CD4-positive, alpha-beta T cell (primary cell): ENCODE data around the gene SEC31B. TPM values are rescaled to one million over a fixed set of nuclear protein-coding genes. Genes with fewer than 3 reads are reported as not detected.

Source experiments
- ATAC-seq: fragments of 200-7000 bp; cut with Tn5 transposase; one replicate; pipeline ENCODE4 v1.10.0; 2022; ENCODE audit warnings: mild to moderate bottlenecking; ENCODE audit not compliant: poor library complexity
- CTCF ChIA-PET: fragments of 350-600 bp; sonication (Branson Sonifier 250); formaldehyde crosslinking; loops from one replicate; lab custom pipeline; 2021; ENCODE audit warnings: antibody characterized with exemption, inconsistent platforms; lab: Charles Lee
- POLR2A ChIA-PET: fragments of 350-600 bp; sonication (Branson Sonifier 250); formaldehyde crosslinking; loops from one replicate; lab custom pipeline; 2021; ENCODE audit warnings: antibody characterized with exemption, inconsistent platforms; lab: Charles Lee
- DNase-seq, 14 experiments: peaks; one replicate each; pipeline ENCODE4 v3.0.0-alpha.2; 2013 to 2020; ENCODE audit warnings: mixed read lengths in 2 of 14
- H3K27ac ChIP-seq, 2 donors: one replicate each; pipeline versions ENCODE4 v1.5.1 to v1.7.0; 2013; ENCODE audit warnings: low read length in 2 of 2, low read depth in 1 of 2, mild to moderate bottlenecking in 1 of 2
- H3K27me3 ChIP-seq, 2 experiments: 1 replicate in 1 of 2; 2 replicates in 1 of 2; pipeline versions ENCODE4 v1.6.1 to v1.7.0; 2013; ENCODE audit warnings: low read length in 2 of 2, control low read depth in 1 of 2, mild to moderate bottlenecking in 1 of 2, moderate library complexity in 1 of 2; ENCODE audit not compliant: insufficient read depth in 2 of 2, control insufficient read depth in 1 of 2
- H3K36me3 ChIP-seq: one replicate; pipeline ENCODE4 v1.6.1; 2013; ENCODE audit warnings: low read length, control low read depth; ENCODE audit not compliant: insufficient read depth
- H3K4me1 ChIP-seq: one replicate; pipeline ENCODE4 v1.6.1; 2013; ENCODE audit warnings: low read length, control low read depth; ENCODE audit not compliant: insufficient read depth
- H3K4me3 ChIP-seq: one replicate; pipeline ENCODE4 v1.5.1; 2013; ENCODE audit warnings: mild to moderate bottlenecking, low read length, moderate library complexity
- H3K9me3 ChIP-seq, 2 experiments: 1 replicate in 1 of 2; 2 replicates in 1 of 2; pipeline versions ENCODE4 v1.6.1 to v1.7.0; 2013; ENCODE audit warnings: low read length in 2 of 2, mild to moderate bottlenecking in 2 of 2, control low read depth in 1 of 2, moderate library complexity in 1 of 2; ENCODE audit not compliant: control insufficient read depth in 1 of 2, insufficient read depth in 1 of 2
- H3K27ac Mint-ChIP-seq: one replicate; pipeline ENCODE4 v1.8.0; 2020; ENCODE audit warnings: mixed read lengths
- H3K27me3 Mint-ChIP-seq: one replicate; pipeline ENCODE4 v1.8.0; 2021; ENCODE audit warnings: mixed read lengths
- H3K36me3 Mint-ChIP-seq: one replicate; pipeline ENCODE4 v1.8.0; 2021; ENCODE audit warnings: low read depth, mixed read lengths
- H3K4me1 Mint-ChIP-seq: one replicate; pipeline ENCODE4 v1.8.0; 2021; ENCODE audit warnings: low read depth, mixed read lengths
- H3K4me3 Mint-ChIP-seq: one replicate; pipeline ENCODE4 v1.8.0; 2020; ENCODE audit warnings: mild to moderate bottlenecking, mixed read lengths
- H3K9me3 Mint-ChIP-seq: one replicate; pipeline ENCODE4 v1.8.0; 2020; ENCODE audit warnings: mixed read lengths
- CTCF ChIP-seq: fragments of 200-600 bp; IDR thresholded peaks from one replicate; pipeline ENCODE4 v1.8.0; 2022; ENCODE audit warnings: antibody characterized with exemption, mild to moderate bottlenecking
- intact Hi-C, 2 experiments: fragments of 100-400 bp; cut with DNase I in 1 of 2; cut with micrococcal nuclease in 1 of 2; formaldehyde crosslinking; loops; one replicate each; pipeline versions ENCODE4 v1.15.1 to v1.9.0; 2023 to 2025; cut with DNase I, micrococcal nuclease
- total RNA-seq, 174 experiments: library from RNA in 2 of 174; stranded (reverse) in 2 of 174; gene quantifications; one replicate each; pipeline ENCODE4 v1.2.3 and lab custom pipeline; 2021 to 2026

Gene SEC31B
- total RNA-seq, 2 experiments from 2014 or later, result 49.2 to 52.1 TPM

DNA sequence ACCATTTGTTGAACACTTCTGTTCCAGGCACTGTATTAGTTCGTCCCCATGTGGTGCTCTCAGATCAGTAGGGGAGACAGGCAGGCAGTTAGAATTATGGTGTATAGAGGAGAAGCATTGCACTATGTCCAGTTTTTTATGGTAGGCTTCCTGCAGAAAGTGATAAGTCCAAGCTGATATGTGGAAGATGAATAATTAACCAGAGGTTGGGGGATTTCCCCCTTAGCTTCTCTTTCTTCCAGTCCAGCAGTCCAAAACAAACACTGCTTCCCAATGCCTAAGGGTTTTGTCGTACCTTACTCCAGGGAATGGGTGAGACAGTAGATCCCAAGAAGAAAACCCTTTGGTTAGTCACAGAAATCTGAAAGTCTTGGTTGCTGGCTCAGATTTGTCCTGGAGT is 35.2 kb upstream of the SEC31B start:
- H3K4me3 ChIP-seq, result no peak overlapping the region
- TF ChIP-seq CTCF, result no peak
- CTCF ChIA-PET, result no interaction called here
- no peak overlapping the region for H3K27ac ChIP-seq
- H3K36me3 ChIP-seq, result peaks cover 21% of the 10 kb centered on the region
- H3K36me3 Mint-ChIP-seq, result peaks cover 57% of the 10 kb centered on the region
- intact Hi-C loops, result no loop called here
- DNase-seq (no peak), ATAC-seq (no peak)
- no peaks in the 10 kb centered on the region for H3K4me1 Mint-ChIP-seq
- H3K27me3 Mint-ChIP-seq, result no peaks in the 10 kb centered on the region
- H3K9me3 ChIP-seq, result no peaks in the 10 kb centered on the region
- no peaks in the 10 kb centered on the region for H3K4me1 ChIP-seq
- H3K27ac Mint-ChIP-seq, result no peak overlapping the region
- POLR2A ChIA-PET, result no interaction called here
- H3K4me3 Mint-ChIP-seq, result no peak overlapping the region
- H3K27me3 ChIP-seq, result no peaks in the 10 kb centered on the region
- no peaks in the 10 kb centered on the region for H3K9me3 Mint-ChIP-seq

DNA sequence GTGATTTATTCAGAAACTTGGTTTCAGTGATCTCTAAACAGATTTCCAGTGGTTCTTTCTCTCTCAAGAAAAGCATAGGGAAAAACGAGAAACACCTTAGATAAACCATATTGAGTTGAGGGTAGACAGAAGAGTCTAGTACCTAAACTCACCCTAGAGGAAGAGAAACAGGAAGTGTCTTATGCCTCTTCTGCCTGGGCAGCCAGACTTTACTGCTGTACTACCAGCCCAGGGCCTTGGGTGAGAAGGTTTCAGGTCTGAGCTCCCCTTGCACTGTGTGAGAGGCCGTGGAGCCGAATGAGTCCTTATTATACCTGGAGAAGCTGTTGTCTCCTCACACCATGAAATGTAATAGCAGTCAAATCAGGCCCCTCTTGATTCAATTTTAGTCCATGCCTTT is 34.3 kb upstream of the SEC31B start:
- Mint-ChIP-seq H3K27ac (no peak overlapping the region), H3K27me3 (no peaks in the 10 kb centered on the region), H3K4me3 (no peak overlapping the region), H3K36me3 (peaks cover 66% of the 10 kb centered on the region), H3K4me1 (no peaks in the 10 kb centered on the region), H3K9me3 (no peaks in the 10 kb centered on the region)
- H3K27me3 ChIP-seq, result no peaks in the 10 kb centered on the region
- ChIA-PET CTCF (interaction anchor here (1.3 to 1.4 kb wide), 2 partner anchors 8 to 18 kb away, joined by 3 read pairs; partner anchors contain the start of gene HIF1AN), POLR2A (no interaction called here)
- peaks cover 29% of the 10 kb centered on the region for H3K36me3 ChIP-seq
- H3K9me3 ChIP-seq, result no peaks in the 10 kb centered on the region
- no peak overlapping the region for H3K4me3 ChIP-seq
- H3K4me1 ChIP-seq, result no peaks in the 10 kb centered on the region
- ATAC-seq (no peak), DNase-seq (no peak)
- TF ChIP-seq CTCF, result no peak
- H3K27ac ChIP-seq, result no peak overlapping the region
- intact Hi-C loops, result no loop called here

DNA sequence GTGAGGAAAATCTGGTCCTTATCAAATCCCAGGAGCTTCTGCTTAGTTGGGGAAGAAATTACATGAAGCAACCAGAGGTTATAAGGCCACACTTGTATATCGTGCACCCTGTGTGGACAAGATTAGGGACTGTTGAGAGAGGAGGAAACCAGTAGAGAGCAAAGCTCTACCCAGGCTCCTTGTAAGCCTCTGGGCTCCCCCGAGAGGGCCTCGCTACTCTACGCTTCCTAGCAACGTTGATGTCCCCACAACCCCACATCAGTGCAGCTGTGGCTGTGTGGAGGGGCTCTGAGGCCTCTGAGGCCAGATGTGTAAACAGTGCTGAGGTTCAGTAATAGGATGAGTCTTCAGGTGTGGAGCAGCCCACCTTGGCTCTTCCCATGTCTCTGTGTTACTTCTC is 32.1 kb upstream of the SEC31B start:
- H3K27me3 ChIP-seq, result no peaks in the 10 kb centered on the region
- H3K36me3 ChIP-seq, result peaks cover 50% of the 10 kb centered on the region
- CTCF ChIA-PET, result interaction anchor here (1.1 kb wide), 1 partner anchor 11 kb away, joined by 4 read pairs; no protein-coding TSS in a partner anchor
- peaks cover 77% of the 10 kb centered on the region for H3K36me3 Mint-ChIP-seq
- no peak overlapping the region for H3K4me3 ChIP-seq
- no peaks in the 10 kb centered on the region for H3K9me3 ChIP-seq
- POLR2A ChIA-PET, result interaction anchor here (1.4 kb wide), 1 partner anchor 16 kb away, joined by 3 read pairs; the partner anchor contains the start of gene HIF1AN
- intact Hi-C loops, result no loop called here
- H3K4me1 ChIP-seq, result no peaks in the 10 kb centered on the region
- H3K27ac ChIP-seq, result no peak overlapping the region
- H3K9me3 Mint-ChIP-seq, result no peaks in the 10 kb centered on the region
- no peak for TF ChIP-seq CTCF
- no peak overlapping the region for H3K4me3 Mint-ChIP-seq
- ATAC-seq, result no peak
- no peak for DNase-seq
- H3K27ac Mint-ChIP-seq, result no peak overlapping the region
- no peaks in the 10 kb centered on the region for H3K4me1 Mint-ChIP-seq
- H3K27me3 Mint-ChIP-seq, result no peaks in the 10 kb centered on the region
